Measurements from ENCODE around the gene ZDHHC14.

The ZDHHC14 gene

GRCh38 chr6:157724960-157725741 is 344.2 kb downstream of the ZDHHC14 start:
- TF ChIP-seq CTCF (conservative IDR thresholded peaks at IDR 0.05; ENCODE audit: low read depth), result no peak
- ChIA-PET POLR2A (ENCODE audit: low non-redundant PET) (no interaction called here), CTCF (interaction anchor here (1.1 kb wide), 1 partner anchor 31 kb away, joined by 3 read pairs; no protein-coding TSS in a partner anchor)
- DNase-seq (ENCODE audit: low spot score), result no peak
- H3K27ac ChIP-seq, result no peak overlapping the region

- DNase-seq (ENCODE audit: low spot score), result no peak
- ChIA-PET CTCF (no interaction called here), POLR2A (ENCODE audit: low non-redundant PET) (no interaction called here)
- no peak for TF ChIP-seq CTCF (conservative IDR thresholded peaks at IDR 0.05; ENCODE audit: low read depth)
- no peak overlapping the region for H3K27ac ChIP-seq
Measured at GRCh38 chr6:157725836-157726235, 344.8 kb downstream of the ZDHHC14 start.

- no peak for DNase-seq (ENCODE audit: low spot score)
- no peak for TF ChIP-seq CTCF (conservative IDR thresholded peaks at IDR 0.05; ENCODE audit: low read depth)
- CTCF ChIA-PET, result interaction anchor here (1.1 kb wide), 1 partner anchor 37 kb away, joined by 3 read pairs; no protein-coding TSS in a partner anchor
- POLR2A ChIA-PET (ENCODE audit: low non-redundant PET), result no interaction called here
- H3K27ac ChIP-seq, result no peak overlapping the region
Measured at GRCh38 chr6:157726892-157727628, 346.1 kb downstream of the ZDHHC14 start.

Data from RWPE1 (cell line).